ENCODE measurements around the gene EEIG2. TPM values are rescaled to one million over a fixed set of nuclear protein-coding genes. Genes with fewer than 3 reads are reported as not detected.

Gene EEIG2
- total and polyA plus RNA-seq, 9 of the 15 experiments (the other 6 are each of a cell fraction or from before 2014, with no cell fraction given): 6.1 to 26.9 (median 15.2) TPM

DNA sequence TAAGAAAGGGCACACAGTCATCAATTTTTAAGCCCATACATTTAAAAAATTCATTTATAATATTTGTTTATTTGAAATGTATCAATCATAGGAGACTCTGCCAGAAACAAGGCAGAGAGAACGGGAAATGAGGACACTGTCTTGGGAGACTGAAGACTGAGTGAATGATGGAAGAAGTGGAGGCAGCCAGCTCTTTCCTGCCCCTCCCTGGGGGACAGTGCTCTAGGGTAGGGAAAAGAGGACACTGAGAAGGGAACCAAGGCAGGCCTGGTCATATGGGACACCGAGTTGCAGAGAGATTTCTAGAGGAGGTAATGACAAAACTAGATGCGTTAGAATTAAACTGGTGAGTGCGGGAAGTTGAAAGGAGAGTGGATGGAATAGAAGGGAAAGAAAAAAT is 31.6 kb downstream of the EEIG2 start (continued):
- TF ChIP-seq, protein P1, sequence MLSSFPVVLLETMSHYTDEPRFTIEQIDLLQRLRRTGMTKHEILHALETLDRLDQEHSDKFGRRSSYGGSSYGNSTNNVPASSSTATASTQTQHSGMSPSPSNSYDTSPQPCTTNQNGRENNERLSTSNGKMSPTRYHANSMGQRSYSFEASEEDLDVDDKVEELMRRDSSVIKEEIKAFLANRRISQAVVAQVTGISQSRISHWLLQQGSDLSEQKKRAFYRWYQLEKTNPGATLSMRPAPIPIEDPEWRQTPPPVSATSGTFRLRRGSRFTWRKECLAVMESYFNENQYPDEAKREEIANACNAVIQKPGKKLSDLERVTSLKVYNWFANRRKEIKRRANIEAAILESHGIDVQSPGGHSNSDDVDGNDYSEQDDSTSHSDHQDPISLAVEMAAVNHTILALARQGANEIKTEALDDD (IDR thresholded peaks at IDR 0.05): no peak
- no peak for TF ChIP-seq U2AF2 (optimal IDR thresholded peaks at IDR 0.05; ENCODE audit: low read depth, low read length)
- TF ChIP-seq, protein P2, sequence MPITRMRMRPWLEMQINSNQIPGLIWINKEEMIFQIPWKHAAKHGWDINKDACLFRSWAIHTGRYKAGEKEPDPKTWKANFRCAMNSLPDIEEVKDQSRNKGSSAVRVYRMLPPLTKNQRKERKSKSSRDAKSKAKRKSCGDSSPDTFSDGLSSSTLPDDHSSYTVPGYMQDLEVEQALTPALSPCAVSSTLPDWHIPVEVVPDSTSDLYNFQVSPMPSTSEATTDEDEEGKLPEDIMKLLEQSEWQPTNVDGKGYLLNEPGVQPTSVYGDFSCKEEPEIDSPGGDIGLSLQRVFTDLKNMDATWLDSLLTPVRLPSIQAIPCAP (CRISPR knock-in tag; IDR thresholded peaks at IDR 0.05; ENCODE audit: borderline replicate concordance): no peak
- TF ChIP-seq ESRRA (IDR thresholded peaks at IDR 0.05; ENCODE audit: borderline replicate concordance, low read depth): no peak

DNA sequence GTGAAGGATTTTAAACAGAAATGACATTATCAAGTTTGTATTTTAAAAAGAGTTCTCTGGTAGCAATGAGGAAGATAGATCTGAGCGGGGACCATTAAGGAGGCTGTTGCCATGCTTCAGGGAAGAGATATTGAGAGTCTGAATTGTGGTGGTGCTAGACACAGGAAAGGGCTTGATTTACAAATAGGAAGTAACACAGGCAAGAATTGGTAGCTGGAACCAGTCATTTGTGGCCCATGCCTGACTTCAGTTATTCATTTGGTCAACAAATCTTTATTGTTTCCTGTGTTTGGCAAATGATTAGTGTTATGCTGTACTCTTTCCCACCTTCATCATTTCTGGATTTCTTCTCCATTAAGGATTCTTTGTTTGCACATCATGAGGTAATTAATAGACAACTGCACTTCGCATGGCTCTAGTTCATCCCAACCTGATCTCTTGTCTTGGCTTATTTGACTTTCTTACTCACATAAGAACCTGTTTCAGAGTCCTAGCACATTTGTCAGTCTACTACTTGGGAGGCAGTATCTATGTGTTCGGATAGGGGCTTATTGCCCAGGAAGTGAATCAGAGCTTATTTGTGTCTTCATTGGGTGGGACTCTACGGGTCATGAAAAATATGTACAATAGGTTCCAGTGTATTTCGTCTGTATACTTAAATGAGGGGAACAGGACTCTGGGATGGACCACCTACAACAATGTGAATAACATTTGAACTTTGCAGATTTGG is 32.3 kb downstream of the EEIG2 start:
- ChIA-PET POLR2A (no interaction called here), CTCF (ENCODE audit: low intra/inter-chr PET ratio) (no interaction called here)
- Histone ChIP-seq H3K4me3 (no peak overlapping the region), H3K36me3 (ENCODE audit: control insufficient read depth, insufficient read depth, low read length) (no peaks in the 10 kb centered on the region), H3K79me2 (ENCODE audit: control insufficient read depth, insufficient read depth, low read length) (peaks cover 19% of the 10 kb centered on the region), H3K9me3 (replicated peaks; ENCODE audit: control insufficient read depth, insufficient read depth, low read depth, low read length) (no peaks in the 10 kb centered on the region), H3K27ac (ENCODE audit: extremely low read depth, low read depth, low read length) (no peak overlapping the region), H3K9me1 (ENCODE audit: control insufficient read depth, insufficient read depth, low read length) (no peaks in the 10 kb centered on the region), H3K9ac (ENCODE audit: insufficient read depth in 1 of 2, low read depth in 2 of 2, low read length in 2 of 2) (no peak overlapping the region), H3K4me2 (ENCODE audit: insufficient read depth, low read length) (no peak overlapping the region), H3K27me3 (ENCODE audit: control insufficient read depth in 2 of 2, insufficient read depth in 2 of 2, low read length in 2 of 2) (no peaks in the 10 kb centered on the region), H4K20me1 (replicated peaks; ENCODE audit: control insufficient read depth, insufficient read depth, low read length) (peaks cover under 1% of the 10 kb centered on the region), H2AFZ (ENCODE audit: low read depth, low read length) (no peak overlapping the region), H3K4me1 (replicated peaks in 1 of 2; ENCODE audit: control insufficient read depth in 2 of 2, insufficient read depth in 2 of 2, low read length in 2 of 2) (peaks cover 0 to 2% of the 10 kb centered on the region in 2 experiments; a peak in 3 of 5 replicates)
- DNase-seq (ENCODE audit: extremely low read depth in 1 of 4, low spot score in 3 of 4) (no peak), FAIRE-seq (no peak), ATAC-seq (no peak)
- intact Hi-C loops (cut with micrococcal nuclease) (no loop called here), in situ Hi-C loops (cut with MboI) (no loop called here)
- TF ChIP-seq ZNF253 (CRISPR knock-in tag; conservative IDR thresholded peaks at IDR 0.05): no peak
- TF ChIP-seq, protein P3, sequence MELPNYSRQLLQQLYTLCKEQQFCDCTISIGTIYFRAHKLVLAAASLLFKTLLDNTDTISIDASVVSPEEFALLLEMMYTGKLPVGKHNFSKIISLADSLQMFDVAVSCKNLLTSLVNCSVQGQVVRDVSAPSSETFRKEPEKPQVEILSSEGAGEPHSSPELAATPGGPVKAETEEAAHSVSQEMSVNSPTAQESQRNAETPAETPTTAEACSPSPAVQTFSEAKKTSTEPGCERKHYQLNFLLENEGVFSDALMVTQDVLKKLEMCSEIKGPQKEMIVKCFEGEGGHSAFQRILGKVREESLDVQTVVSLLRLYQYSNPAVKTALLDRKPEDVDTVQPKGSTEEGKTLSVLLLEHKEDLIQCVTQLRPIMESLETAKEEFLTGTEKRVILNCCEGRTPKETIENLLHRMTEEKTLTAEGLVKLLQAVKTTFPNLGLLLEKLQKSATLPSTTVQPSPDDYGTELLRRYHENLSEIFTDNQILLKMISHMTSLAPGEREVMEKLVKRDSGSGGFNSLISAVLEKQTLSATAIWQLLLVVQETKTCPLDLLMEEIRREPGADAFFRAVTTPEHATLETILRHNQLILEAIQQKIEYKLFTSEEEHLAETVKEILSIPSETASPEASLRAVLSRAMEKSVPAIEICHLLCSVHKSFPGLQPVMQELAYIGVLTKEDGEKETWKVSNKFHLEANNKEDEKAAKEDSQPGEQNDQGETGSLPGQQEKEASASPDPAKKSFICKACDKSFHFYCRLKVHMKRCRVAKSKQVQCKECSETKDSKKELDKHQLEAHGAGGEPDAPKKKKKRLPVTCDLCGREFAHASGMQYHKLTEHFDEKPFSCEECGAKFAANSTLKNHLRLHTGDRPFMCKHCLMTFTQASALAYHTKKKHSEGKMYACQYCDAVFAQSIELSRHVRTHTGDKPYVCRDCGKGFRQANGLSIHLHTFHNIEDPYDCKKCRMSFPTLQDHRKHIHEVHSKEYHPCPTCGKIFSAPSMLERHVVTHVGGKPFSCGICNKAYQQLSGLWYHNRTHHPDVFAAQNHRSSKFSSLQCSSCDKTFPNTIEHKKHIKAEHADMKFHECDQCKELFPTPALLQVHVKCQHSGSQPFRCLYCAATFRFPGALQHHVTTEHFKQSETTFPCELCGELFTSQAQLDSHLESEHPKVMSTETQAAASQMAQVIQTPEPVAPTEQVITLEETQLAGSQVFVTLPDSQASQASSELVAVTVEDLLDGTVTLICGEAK (IDR thresholded peaks at IDR 0.05): peak; percentile 62; the same call in 1 of the 2 replicates
- TF ChIP-seq, protein P3 (CRISPR knock-in tag; IDR thresholded peaks at IDR 0.05): no peak
- no TSS peak for BruUV-seq (replicated peaks)
- WGBS (ENCODE audit: insufficient coverage, low coverage, missing lambda C conversion rate): 61% methylated on average over 5 of the region's 5 CpGs

Measured in K562 (cell line).